ENCODE data around the gene PCED1B.

The PCED1B gene

DNA sequence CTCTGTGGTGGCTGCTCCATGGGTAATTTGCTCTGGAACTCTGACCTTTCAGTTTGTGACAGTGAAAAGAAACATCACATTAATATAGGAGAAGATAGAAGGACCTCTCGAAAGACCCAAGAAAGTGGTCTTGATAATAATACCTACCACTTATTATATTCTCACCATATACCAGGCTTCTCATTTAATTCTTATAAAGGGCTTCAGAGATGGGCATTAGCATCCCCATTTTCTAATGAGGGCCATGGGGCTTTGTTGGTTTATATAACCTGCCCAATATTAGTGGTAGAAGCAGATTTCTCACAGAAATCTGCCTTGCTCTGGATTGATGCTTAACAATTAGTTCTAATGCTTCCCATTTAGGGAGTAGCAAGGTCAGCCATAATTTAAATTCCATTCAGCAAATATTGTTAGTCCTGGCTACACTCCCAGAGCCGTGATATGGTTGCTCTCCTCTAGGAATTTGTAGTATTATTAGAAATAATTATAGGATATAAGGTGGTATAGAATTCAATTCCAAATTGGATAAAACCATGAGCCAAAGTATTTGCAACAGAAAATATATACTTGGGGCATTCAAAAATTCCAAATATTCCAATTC, 7.8 kb downstream of the PCED1B start:
- Mint-ChIP-seq H3K36me3 (peaks cover 16% of the 10 kb centered on the region), H3K4me1 (peaks cover 45% of the 10 kb centered on the region)

DNA sequence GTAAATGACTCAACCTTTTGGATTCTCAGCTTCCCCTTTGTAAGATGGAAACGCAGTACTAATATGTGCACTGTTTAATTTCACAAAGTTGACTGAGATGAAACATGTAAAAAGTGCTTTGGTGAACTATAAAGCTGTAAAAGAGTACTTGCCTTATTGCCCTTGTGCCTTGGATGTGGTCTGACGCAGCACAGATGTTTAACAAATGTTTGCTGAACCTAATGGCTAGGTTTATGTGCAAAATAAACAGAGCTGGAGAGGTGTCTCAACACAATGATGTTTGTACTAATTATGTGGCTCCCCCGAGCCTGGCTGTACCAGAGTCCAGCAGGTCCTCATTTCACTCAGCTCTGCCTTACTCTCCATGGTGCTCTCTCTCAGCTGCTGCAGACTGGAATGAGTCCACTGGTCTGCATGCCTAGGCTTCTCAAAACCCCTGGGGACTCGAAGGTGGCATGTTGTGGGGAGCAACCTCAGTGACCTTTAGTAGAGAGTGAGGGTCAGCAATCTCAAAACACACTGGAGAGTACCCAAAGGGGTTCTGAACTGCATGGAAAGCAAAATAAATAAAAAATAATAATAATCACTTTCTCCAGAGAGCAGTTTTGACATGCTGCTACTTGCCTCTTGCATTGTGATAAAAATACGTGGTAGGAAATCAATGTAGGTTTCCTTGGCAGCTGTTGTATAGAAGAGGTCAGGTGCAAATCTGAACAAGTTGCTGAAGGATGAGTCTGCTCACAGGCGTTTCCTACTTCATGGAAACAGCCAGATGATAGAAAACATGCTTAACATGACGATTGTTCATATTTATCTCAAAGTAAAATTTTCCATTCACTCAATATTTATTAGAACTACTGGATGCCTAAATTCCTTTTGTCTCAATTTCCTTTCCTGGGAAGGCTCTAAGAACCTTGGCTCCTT, 8.9 kb downstream of the PCED1B start:
- Mint-ChIP-seq H3K4me1 (peaks cover 34% of the 10 kb centered on the region), H3K4me3 (no peak overlapping the region), H3K27ac (no peak overlapping the region), H3K36me3 (peaks cover 13% of the 10 kb centered on the region), H3K27me3 (no peaks in the 10 kb centered on the region), H3K9me3 (peaks cover 11% of the 10 kb centered on the region)
- CTCF ChIA-PET: no interaction called here
- no peak for DNase-seq

More for the DNA sequence above, 7.8 kb downstream of the PCED1B start:
- H3K4me3 Mint-ChIP-seq: no peak overlapping the region
- no peak for DNase-seq
- H3K9me3 Mint-ChIP-seq: peaks cover 9% of the 10 kb centered on the region
- no peak overlapping the region for H3K27ac Mint-ChIP-seq
- no peaks in the 10 kb centered on the region for H3K27me3 Mint-ChIP-seq
- CTCF ChIA-PET: interaction anchor here (1.1 kb wide), 1 partner anchor 310 kb away, joined by 5 read pairs; no protein-coding TSS in a partner anchor

DNA sequence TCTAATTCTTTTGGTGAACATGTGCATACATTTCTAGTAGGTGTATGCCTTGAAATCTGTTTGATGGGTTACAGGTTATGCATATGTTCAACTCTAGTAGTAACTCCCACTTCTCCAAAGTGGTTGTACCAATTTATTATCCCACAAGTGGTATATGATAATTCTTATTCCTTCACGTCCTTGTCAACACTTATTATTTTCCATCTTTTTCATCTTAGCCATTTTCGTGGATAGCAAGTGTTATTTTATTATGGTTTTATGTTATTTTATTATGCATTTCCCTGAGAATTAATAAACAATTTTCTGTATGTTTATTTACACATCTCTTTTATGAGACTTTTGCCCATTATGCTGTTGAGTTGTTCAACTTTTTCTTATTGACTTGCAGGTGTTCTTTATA, 11.6 kb downstream of the PCED1B start:
- Mint-ChIP-seq H3K27me3 (no peaks in the 10 kb centered on the region), H3K9me3 (peaks cover 11% of the 10 kb centered on the region), H3K4me3 (no peak overlapping the region), H3K27ac (no peak overlapping the region), H3K4me1 (peaks cover 20% of the 10 kb centered on the region), H3K36me3 (peaks cover 15% of the 10 kb centered on the region)
- no peak for DNase-seq
- CTCF ChIA-PET: no interaction called here

DNA sequence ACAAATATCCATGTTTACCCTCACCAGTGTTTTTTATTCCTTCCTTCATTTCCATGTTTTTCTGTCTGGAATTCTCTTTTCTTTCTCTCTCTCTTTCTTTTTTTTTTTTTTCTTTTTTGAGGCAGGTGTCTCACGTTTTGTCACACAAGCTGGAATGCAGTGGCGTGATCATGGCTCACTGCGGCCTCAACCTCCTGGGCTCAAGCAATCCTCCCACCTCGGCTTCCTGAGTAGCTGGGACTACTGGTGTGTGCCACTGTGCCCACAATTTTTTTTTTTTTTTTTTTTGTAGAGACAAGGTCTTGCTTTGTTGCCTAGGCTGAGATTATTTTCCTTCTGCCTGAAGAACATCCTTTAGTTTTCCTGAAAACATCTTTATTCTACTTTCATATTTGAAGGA, 15.4 kb downstream of the PCED1B start:
- peaks cover 11% of the 10 kb centered on the region for H3K36me3 Mint-ChIP-seq
- no peaks in the 10 kb centered on the region for H3K27me3 Mint-ChIP-seq
- no peak overlapping the region for H3K4me3 Mint-ChIP-seq
- no peak overlapping the region for H3K27ac Mint-ChIP-seq
- CTCF ChIA-PET: no interaction called here
- H3K4me1 Mint-ChIP-seq: peaks cover 13% of the 10 kb centered on the region
- H3K9me3 Mint-ChIP-seq: peaks cover 9% of the 10 kb centered on the region
- DNase-seq: no peak

DNA sequence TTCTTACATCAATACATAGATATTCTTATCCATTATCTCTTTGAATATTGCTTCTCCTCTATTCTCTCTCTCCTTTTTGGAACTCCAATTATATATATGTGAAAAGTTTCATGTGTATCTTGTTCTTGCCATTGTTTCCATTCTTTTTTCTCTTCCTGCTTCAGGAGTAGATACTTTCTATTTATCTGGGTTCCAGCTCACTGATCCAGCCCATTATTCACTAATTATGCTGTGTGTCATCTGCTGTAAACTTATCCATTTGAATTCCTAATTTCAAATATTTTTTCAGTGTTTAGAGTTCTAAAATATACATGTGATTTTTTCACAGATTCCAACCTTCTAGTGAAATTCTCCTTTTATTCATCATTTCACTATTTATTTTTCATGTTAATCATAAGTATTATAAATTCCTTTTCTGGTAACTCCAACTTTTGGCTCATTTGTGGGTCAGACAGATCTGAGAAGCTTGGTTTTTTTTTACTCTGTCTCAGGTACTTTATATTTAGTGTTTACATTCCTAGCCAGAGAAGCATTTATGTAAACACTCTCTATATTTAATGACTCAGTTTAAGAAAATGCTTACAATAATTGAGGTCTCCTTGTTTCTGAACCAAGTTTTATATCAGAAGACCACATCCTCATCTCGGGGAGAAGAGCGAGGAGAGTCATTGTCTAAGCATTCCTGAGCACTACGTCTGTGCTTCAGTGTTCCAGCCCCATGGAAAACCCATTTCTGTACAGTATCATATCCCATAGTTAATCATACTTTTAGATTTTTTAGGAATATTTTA, 16.2 kb downstream of the PCED1B start:
- DNase-seq: no peak
- Mint-ChIP-seq H3K9me3 (peaks cover 6% of the 10 kb centered on the region), H3K27ac (no peak overlapping the region), H3K27me3 (no peaks in the 10 kb centered on the region), H3K4me3 (no peak overlapping the region), H3K36me3 (peaks cover 7% of the 10 kb centered on the region), H3K4me1 (peaks cover 13% of the 10 kb centered on the region)
- CTCF ChIA-PET: interaction anchor here (1.2 kb wide), 1 partner anchor 8 kb away, joined by 3 read pairs; no protein-coding TSS in a partner anchor

DNA sequence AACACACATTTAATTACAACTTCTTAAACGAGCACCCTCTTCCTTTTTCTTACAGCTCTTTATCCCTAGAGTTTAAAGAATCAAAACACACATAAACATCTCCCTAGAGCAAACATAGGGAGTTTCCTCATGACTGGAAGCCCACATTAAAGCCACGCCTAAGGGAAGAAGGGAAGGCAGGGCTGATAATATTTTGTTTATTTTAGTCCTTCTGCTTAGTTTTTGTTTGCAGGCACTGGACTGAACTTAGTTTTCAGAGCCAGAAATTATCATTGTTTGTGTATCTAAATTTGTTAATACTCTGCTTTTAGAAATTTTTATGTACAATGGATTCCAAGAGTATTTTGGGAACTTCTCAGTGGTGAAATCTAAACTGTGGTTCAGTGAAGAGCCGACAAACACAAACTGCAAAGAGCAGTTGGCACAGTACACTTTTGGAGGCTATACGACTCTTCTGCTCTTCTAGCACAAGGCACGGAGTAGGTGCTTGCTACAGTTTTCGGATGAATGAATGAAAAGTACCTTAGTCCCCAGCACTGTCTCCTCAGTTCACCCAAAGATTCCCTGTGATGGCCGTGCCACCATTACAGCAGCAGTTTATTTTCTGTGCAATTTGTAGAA, 18.0 kb downstream of the PCED1B start:
- Mint-ChIP-seq H3K9me3 (peaks cover under 1% of the 10 kb centered on the region), H3K4me1 (peaks cover 13% of the 10 kb centered on the region), H3K36me3 (peaks cover 4% of the 10 kb centered on the region), H3K27me3 (no peaks in the 10 kb centered on the region), H3K4me3 (no peak overlapping the region), H3K27ac (no peak overlapping the region)
- no peak for DNase-seq
- CTCF ChIA-PET: interaction anchor here (0.7 kb wide), 1 partner anchor 19 kb away, joined by 3 read pairs; no protein-coding TSS in a partner anchor

DNA sequence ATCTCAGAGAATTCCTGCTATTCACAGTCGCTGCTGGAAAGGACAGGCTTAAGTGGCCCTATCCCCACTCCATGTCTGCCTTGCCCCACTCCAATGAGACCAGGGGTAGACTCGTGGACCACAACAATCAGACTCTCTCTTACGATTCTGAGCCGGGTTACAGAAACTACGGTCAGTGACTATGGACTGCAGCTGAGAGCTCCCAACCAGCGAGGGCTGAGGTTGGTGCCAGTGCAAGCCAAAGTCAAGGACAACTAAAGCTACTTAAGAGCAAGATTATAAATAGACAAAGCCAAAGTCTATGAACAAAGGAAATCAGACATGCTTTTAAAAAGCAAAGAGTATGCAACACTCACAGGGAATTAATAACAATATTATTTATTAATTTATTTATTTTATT, 18.7 kb downstream of the PCED1B start:
- H3K4me3 Mint-ChIP-seq: no peak overlapping the region
- peaks cover 13% of the 10 kb centered on the region for H3K4me1 Mint-ChIP-seq
- no peak overlapping the region for H3K27ac Mint-ChIP-seq
- no peak for DNase-seq
- CTCF ChIA-PET: no interaction called here
- no peaks in the 10 kb centered on the region for H3K27me3 Mint-ChIP-seq
- no peaks in the 10 kb centered on the region for H3K9me3 Mint-ChIP-seq
- peaks cover 4% of the 10 kb centered on the region for H3K36me3 Mint-ChIP-seq

DNA sequence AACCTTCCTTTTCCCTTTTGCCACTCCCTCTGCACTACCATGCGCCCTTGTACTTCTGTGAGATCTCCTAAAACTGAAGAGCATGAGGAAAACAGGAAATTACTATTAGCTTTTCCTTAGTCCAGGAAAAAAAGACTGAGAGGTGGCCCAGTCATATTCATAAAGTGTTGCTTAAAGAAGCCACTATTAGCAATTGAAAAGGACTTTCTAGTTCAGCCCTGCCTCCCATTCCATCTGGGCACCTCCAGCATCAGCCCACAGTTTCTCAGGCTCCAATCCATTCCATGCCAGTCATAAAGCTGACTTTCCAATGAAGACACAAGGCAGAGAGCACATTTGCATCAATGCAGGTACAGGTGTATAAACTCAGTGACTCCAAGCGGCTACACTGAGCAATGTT, 20.2 kb downstream of the PCED1B start:
- H3K4me1 Mint-ChIP-seq: peaks cover 12% of the 10 kb centered on the region
- H3K9me3 Mint-ChIP-seq: no peaks in the 10 kb centered on the region
- no peak overlapping the region for H3K27ac Mint-ChIP-seq
- peaks cover 4% of the 10 kb centered on the region for H3K36me3 Mint-ChIP-seq
- no peak overlapping the region for H3K4me3 Mint-ChIP-seq
- H3K27me3 Mint-ChIP-seq: no peaks in the 10 kb centered on the region
- CTCF ChIA-PET: no interaction called here
- no peak for DNase-seq

DNA sequence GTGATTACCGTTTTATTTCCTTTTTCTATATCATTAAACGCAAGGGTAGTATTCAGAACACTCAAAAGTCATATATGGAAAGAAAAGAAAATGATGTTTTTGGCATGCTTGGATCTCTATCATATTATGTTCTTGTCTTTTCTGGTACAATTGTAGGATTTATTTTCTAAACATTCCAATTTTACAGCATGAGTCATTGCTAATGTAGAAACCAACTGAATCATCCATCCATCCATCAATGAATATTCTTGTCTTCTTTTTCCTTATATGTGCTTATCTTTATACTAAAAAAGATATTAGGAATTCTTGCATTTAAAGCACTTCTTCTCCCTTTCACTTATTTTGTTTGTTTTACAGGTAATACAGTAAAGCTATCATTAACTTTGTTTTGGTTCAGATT, 20.7 kb downstream of the PCED1B start:
- CTCF ChIA-PET: no interaction called here
- Mint-ChIP-seq H3K36me3 (peaks cover 3% of the 10 kb centered on the region), H3K4me3 (no peak overlapping the region), H3K9me3 (no peaks in the 10 kb centered on the region), H3K4me1 (peaks cover 6% of the 10 kb centered on the region), H3K27me3 (no peaks in the 10 kb centered on the region), H3K27ac (no peak overlapping the region)
- DNase-seq: no peak

DNA sequence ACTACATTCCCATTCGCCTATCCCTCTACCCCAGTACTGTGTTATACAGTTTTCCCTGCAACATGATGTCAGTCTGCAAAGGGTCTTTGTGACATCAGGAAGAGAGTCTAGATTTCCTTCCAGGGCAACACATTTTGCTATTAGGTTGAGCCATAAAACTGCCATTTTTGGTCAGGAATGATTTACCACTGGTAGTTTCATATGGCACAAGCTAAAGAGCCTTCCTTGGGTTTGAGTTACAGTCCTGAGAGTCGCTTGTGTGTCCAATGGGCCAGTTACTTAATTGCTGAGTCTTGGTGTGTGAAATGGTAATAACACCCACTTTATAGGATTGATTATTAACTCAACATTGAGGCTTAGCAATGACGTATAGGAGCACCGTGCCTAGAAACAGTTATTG, 23.0 kb downstream of the PCED1B start:
- H3K36me3 Mint-ChIP-seq: peaks cover 9% of the 10 kb centered on the region
- CTCF ChIA-PET: interaction anchor here (1.0 kb wide), 1 partner anchor 305 kb away, joined by 3 read pairs; no protein-coding TSS in a partner anchor
- no peaks in the 10 kb centered on the region for H3K4me1 Mint-ChIP-seq
- no peak for DNase-seq
- no peaks in the 10 kb centered on the region for H3K9me3 Mint-ChIP-seq
- no peak overlapping the region for H3K4me3 Mint-ChIP-seq
- no peak overlapping the region for H3K27ac Mint-ChIP-seq
- no peaks in the 10 kb centered on the region for H3K27me3 Mint-ChIP-seq

DNA sequence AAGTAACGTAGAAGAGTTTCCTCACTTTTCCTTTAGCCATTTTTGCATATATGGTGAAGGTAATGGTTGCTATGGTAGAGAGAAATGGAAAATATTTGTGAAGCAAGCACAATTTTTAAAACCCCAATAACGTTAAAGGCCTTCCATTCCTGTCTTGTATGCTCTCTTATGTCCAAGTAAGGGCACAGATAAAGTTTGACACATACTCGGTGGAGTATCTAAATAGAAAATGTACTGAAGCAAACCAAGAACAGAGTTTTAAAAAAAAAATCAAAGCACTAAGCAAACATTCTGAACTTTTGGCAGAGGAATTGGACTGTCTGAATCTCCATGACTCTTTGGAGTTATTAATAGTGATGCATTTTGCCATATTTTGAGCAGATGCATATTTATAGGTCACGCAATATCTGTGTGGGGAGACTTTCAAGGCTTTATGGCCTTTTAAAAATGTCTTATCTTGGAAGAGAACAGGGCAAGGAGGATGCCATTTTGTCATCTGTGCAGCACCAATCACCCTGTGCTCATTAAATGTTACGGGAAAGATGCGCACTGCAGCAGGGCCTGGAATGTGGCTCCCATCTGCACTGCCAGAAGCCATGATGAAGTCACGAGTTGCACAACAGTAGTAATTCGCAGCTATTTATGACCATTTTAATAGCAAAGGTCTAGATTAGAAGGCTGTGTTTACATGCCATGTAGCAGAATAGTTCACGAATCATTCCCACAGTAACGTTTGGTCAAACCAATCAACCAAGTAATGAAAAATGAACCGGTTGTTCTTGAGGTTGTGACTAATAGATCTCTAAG, 23.6 kb downstream of the PCED1B start:
- DNase-seq: no peak
- Mint-ChIP-seq H3K27ac (no peak overlapping the region), H3K9me3 (no peaks in the 10 kb centered on the region), H3K36me3 (peaks cover 9% of the 10 kb centered on the region), H3K4me3 (no peak overlapping the region), H3K27me3 (no peaks in the 10 kb centered on the region), H3K4me1 (no peaks in the 10 kb centered on the region)
- CTCF ChIA-PET: interaction anchor here (1.0 kb wide), 1 partner anchor 305 kb away, joined by 3 read pairs; no protein-coding TSS in a partner anchor

DNA sequence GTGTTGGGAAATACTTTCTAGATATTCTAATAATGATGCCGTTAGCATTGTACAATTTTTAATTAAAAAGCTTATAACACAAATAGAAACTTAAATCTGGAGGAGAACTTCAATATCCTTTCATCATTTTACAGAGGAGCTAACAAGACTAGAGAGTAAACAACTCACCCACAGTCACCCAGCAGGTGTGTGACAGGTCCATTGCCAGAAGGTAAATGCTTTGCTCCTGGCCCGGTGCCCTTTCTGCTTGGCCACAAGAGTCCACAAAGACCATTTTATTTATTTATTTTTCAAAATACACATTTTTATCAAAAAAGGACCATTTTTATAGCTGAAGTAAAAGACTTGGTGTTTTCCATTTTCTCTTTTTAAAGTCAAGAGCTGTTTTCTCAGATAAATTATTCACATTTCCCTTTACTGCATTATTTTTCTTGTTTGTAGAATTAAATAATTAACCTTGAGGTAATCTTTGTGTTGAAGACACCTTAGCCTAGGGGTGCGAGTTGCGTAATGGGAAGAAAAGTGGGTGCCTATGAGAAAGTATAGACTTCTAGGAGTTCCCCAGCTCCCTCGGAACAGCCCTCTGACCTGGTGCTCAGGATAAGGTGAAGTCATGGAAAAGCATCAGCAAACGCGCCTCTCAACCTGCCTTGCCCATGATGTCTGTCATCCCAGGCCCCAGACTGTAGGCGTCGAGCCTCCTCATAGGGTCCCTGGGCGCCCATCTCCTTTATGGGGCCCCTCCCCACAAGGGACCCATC, 26.7 kb downstream of the PCED1B start:
- Mint-ChIP-seq H3K4me3 (no peak overlapping the region), H3K27ac (no peak overlapping the region), H3K36me3 (peaks cover 26% of the 10 kb centered on the region), H3K27me3 (no peaks in the 10 kb centered on the region), H3K4me1 (peaks cover 11% of the 10 kb centered on the region), H3K9me3 (no peaks in the 10 kb centered on the region)
- DNase-seq: no peak
- CTCF ChIA-PET: no interaction called here

DNA sequence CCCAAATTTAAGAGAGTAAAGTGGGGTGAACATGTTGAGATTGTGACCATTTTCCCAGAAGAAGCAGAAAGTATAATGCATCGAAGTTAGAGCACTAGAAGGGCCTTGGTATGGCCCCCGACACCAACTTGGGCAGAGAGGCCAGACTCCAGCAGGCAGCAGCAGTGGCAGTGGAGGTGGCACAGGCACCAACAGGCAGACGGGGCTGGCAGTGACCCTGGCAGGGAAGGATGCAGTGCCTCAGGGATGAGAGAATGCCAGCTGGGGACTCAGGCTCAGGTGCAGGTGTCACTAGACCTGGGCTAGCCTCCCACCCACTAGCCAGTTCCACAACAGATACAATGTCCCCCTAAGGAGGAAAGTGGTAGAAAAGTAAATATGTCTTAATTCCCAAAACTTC, 28.0 kb downstream of the PCED1B start:
- CTCF ChIA-PET: no interaction called here
- H3K4me1 Mint-ChIP-seq: peaks cover 23% of the 10 kb centered on the region
- DNase-seq: no peak
- no peak overlapping the region for H3K27ac Mint-ChIP-seq
- H3K27me3 Mint-ChIP-seq: no peaks in the 10 kb centered on the region
- no peak overlapping the region for H3K4me3 Mint-ChIP-seq
- H3K9me3 Mint-ChIP-seq: no peaks in the 10 kb centered on the region
- H3K36me3 Mint-ChIP-seq: peaks cover 28% of the 10 kb centered on the region
